ENCODE results near the gene PRR19. TPM values are rescaled to one million over a fixed set of nuclear protein-coding genes. Genes with fewer than 3 reads are reported as not detected.
A peak's percentile ranks its signal among the peaks of the same experiment; 100 is the strongest.

Gene PRR19
- polyA plus RNA-seq, 3 donors: 0.35 to 0.51 (median 0.38) TPM

- H3K27me3 Mint-ChIP-seq (ENCODE audit: low read depth in 3 of 3): peaks cover 40 to 56% (median 49%) of the 10 kb centered on the region in 3 donors
- no peak overlapping the region for H3K9ac ChIP-seq (ENCODE audit: insufficient read depth, low read length, poor library complexity, severe bottlenecking)
- no peak overlapping the region for H3K27ac Mint-ChIP-seq
- WGBS (ENCODE audit: insufficient coverage): 92% methylated on average over 2 of the region's 2 CpGs
- no peaks in the 10 kb centered on the region for H4K20me1 ChIP-seq (ENCODE audit: insufficient read depth, low read length)
- TF ChIP-seq CTCF (IDR thresholded peaks at IDR 0.05): no peak
- peaks cover 0 to 9% of the 10 kb centered on the region in 2 donors for H3K9me3 ChIP-seq (replicated peaks in 1 of 2; ENCODE audit: control insufficient read depth in 1 of 2, insufficient read depth in 1 of 2, low read length in 2 of 2)
- H3K4me3 Mint-ChIP-seq: peak overlapping the region in 1 of 2 donors; percentile 84
- no peak overlapping the region for H3K27ac ChIP-seq (ENCODE audit: low read depth in 1 of 2, low read length in 2 of 2)
- H3K4me1 Mint-ChIP-seq: peaks cover 16% of the 10 kb centered on the region
- no peak overlapping the region for H3K4me3 ChIP-seq (replicated peaks in 1 of 3; ENCODE audit: low read depth in 2 of 3, low read length in 3 of 3)
- H3K4me1 ChIP-seq (ENCODE audit: control insufficient read depth in 1 of 2, insufficient read depth in 2 of 2, low read length in 2 of 2): peaks cover 14 to 19% of the 10 kb centered on the region in 2 donors
- H3K4me2 ChIP-seq (replicated peaks; ENCODE audit: extremely low read depth, low read length, poor library complexity, severe bottlenecking): no peak overlapping the region
- peaks cover 0 to 6% of the 10 kb centered on the region in 2 donors for H3K36me3 Mint-ChIP-seq
- no peak overlapping the region for H2AFZ ChIP-seq (ENCODE audit: insufficient read depth, low read depth, low read length, poor library complexity, severe bottlenecking)
- no peaks in the 10 kb centered on the region for H3K79me2 ChIP-seq (ENCODE audit: insufficient read depth, low read length)
- no peak for DNase-seq
- no peaks in the 10 kb centered on the region for H3K36me3 ChIP-seq (replicated peaks in 1 of 2; ENCODE audit: control insufficient read depth in 1 of 2, insufficient read depth in 2 of 2, low read length in 2 of 2)
- H3K9me3 Mint-ChIP-seq: peaks cover 0 to 7% (median 2%) of the 10 kb centered on the region in 7 donors
- intact Hi-C loops (cut with micrococcal nuclease): no loop called here
- peaks cover 16 to 41% of the 10 kb centered on the region in 2 donors for H3K27me3 ChIP-seq (ENCODE audit: control insufficient read depth in 2 of 2, insufficient read depth in 2 of 2, low read length in 2 of 2)
Measured at GRCh38 chr19:42311657-42312056, 9.7 kb downstream of the PRR19 start.

- Histone ChIP-seq H3K4me1 (ENCODE audit: control insufficient read depth in 1 of 2, insufficient read depth in 2 of 2, low read length in 2 of 2) (peaks cover 21 to 25% of the 10 kb centered on the region in 2 donors), H3K27me3 (ENCODE audit: control insufficient read depth in 2 of 2, insufficient read depth in 2 of 2, low read length in 2 of 2) (peaks cover 16 to 41% of the 10 kb centered on the region in 2 donors), H3K79me2 (ENCODE audit: insufficient read depth, low read length) (no peaks in the 10 kb centered on the region), H2AFZ (ENCODE audit: insufficient read depth, low read depth, low read length, poor library complexity, severe bottlenecking) (no peak overlapping the region), H3K4me2 (replicated peaks; ENCODE audit: extremely low read depth, low read length, poor library complexity, severe bottlenecking) (no peak overlapping the region), H3K36me3 (replicated peaks in 1 of 2; ENCODE audit: control insufficient read depth in 1 of 2, insufficient read depth in 2 of 2, low read length in 2 of 2) (no peaks in the 10 kb centered on the region), H4K20me1 (ENCODE audit: insufficient read depth, low read length) (no peaks in the 10 kb centered on the region), H3K9ac (ENCODE audit: insufficient read depth, low read length, poor library complexity, severe bottlenecking) (no peak overlapping the region), H3K27ac (ENCODE audit: low read depth in 1 of 2, low read length in 2 of 2) (no peak overlapping the region), H3K4me3 (replicated peaks in 1 of 3; ENCODE audit: low read depth in 2 of 3, low read length in 3 of 3) (no peak overlapping the region), H3K9me3 (replicated peaks in 1 of 2; ENCODE audit: control insufficient read depth in 1 of 2, insufficient read depth in 1 of 2, low read length in 2 of 2) (peaks cover 0 to 9% of the 10 kb centered on the region in 2 donors)
- WGBS (ENCODE audit: insufficient coverage): 96% methylated on average over 4 of the region's 5 CpGs
- H3K27me3 Mint-ChIP-seq (ENCODE audit: low read depth in 3 of 3): peaks cover 45 to 57% (median 49%) of the 10 kb centered on the region in 3 donors
- H3K27ac Mint-ChIP-seq: no peak overlapping the region
- intact Hi-C loops (cut with micrococcal nuclease): no loop called here
- DNase-seq: no peak
- no peak for TF ChIP-seq CTCF (IDR thresholded peaks at IDR 0.05)
- H3K4me3 Mint-ChIP-seq: peak overlapping the region in 1 of 2 donors; percentile 84
- H3K36me3 Mint-ChIP-seq: peaks cover 0 to 6% of the 10 kb centered on the region in 2 donors
- peaks cover 0 to 7% (median 2%) of the 10 kb centered on the region in 7 donors for H3K9me3 Mint-ChIP-seq
- H3K4me1 Mint-ChIP-seq: peaks cover 23% of the 10 kb centered on the region
Measured at GRCh38 chr19:42312370-42312769, 10.4 kb downstream of the PRR19 start.
